ENCODE results near the gene ESPN.

The ESPN gene

DNA sequence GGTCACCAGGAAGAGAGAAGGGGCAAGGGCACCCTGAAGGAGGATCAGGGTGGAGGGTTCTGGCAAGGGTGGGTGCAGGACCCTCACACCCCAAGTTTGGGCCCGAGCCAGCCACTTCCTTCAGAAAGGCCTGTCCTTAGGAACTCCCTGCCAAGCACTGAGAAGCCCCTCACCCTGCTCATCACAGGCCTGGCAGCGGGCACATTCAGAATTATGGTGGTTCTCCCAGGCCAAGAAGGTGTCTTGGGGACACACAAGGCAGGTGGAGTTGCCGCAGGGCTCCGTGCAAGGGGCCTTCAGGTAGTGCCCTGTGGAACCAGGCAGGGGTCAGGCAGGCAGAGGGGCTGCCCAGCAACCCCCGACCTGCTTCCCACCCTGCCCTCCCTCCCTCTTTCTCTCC, 40.3 kb downstream of the ESPN start:
- Histone ChIP-seq H3K27me3 (ENCODE audit: low read depth) (no peaks in the 10 kb centered on the region), H3K4me1 (no peaks in the 10 kb centered on the region), H3K36me3 (replicated peaks) (no peaks in the 10 kb centered on the region), H3K4me3 (no peak overlapping the region), H3K9me3 (no peaks in the 10 kb centered on the region)
- in situ Hi-C loops (cut with MboI; ENCODE audit: low sequenced_read_pairs) = no loop called here
- no peak for DNase-seq (ENCODE audit: low spot score in 2 of 2)

- H3K4me1 ChIP-seq = no peaks in the 10 kb centered on the region
These were observed 41.0 kb downstream of the ESPN start for GRCh38 chr1:6465461-6466005.

DNA sequence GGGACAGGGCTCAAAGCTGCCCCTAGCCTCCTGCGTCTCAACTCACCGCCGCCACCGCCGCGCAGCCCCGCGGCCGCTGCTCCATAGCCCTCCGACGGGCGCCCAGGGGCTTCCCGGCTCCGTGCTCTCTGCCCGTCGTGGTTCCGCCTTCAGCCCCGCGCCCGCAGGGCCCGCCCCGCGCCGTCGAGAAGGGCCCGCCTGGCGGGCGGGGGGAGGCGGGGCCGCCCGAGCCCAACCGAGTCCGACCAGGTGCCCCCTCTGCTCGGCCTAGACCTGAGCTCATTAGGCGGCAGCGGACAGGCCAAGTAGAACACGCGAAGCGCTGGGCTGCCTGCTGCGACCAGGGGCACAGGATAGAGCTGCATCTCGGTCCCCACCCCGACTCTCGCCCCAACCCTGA, 41.4 kb downstream of the ESPN start, which contains the start of gene TNFRSF25:
TNFRSF25 (minus strand) TSS at position 151 of the 400 bp plus-strand sequence; CDS start at position 85, 66 bp downstream.
- H3K36me3 ChIP-seq (replicated peaks) = no peaks in the 10 kb centered on the region
- in situ Hi-C loops (cut with MboI; ENCODE audit: low sequenced_read_pairs) = no loop called here
- no peaks in the 10 kb centered on the region for H3K27me3 ChIP-seq (ENCODE audit: low read depth)
- no peak for DNase-seq (ENCODE audit: low spot score in 2 of 2)
- H3K4me3 ChIP-seq = no peak within 1 kb of the TSS
- H3K9me3 ChIP-seq = no peaks in the 10 kb centered on the region
- no peaks in the 10 kb centered on the region for H3K4me1 ChIP-seq

More at GRCh38 chr1:6465461-6466005, 41.0 kb downstream of the ESPN start:
- in situ Hi-C loops (cut with MboI; ENCODE audit: low sequenced_read_pairs) = no loop called here
- no peak for DNase-seq (ENCODE audit: low spot score in 2 of 2)
- Histone ChIP-seq H3K9me3 (no peaks in the 10 kb centered on the region), H3K27me3 (ENCODE audit: low read depth) (no peaks in the 10 kb centered on the region), H3K4me3 (no peak overlapping the region), H3K36me3 (replicated peaks) (no peaks in the 10 kb centered on the region)

DNA sequence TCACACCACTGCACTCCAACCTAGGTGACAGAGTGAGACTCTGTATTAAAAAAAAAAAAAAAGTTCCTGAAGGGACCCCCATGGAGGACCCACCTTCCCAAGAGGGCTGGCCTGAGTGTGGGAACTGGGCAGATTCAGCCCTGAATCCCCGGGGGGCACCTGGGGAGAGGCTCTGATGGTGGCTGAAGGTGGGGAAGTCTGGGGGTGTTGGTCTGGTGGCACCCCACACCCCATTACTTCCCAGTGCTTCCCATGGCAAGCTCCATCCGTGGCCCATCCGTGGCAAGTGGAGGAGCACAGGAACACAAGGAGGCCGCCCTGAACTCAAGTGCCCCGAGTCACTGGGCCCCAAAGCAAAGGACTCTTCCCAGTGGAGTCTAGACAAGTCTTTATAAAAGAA, 42.2 kb downstream of the ESPN start:
- Histone ChIP-seq H3K27me3 (ENCODE audit: low read depth) (no peaks in the 10 kb centered on the region), H3K36me3 (replicated peaks) (no peaks in the 10 kb centered on the region), H3K4me1 (no peaks in the 10 kb centered on the region), H3K4me3 (no peak overlapping the region), H3K9me3 (no peaks in the 10 kb centered on the region)
- DNase-seq (ENCODE audit: low spot score in 2 of 2) = no peak
- in situ Hi-C loops (cut with MboI; ENCODE audit: low sequenced_read_pairs) = no loop called here

- H3K4me3 ChIP-seq = no peak overlapping the region
- in situ Hi-C loops (cut with MboI; ENCODE audit: low sequenced_read_pairs) = no loop called here
- no peaks in the 10 kb centered on the region for H3K27me3 ChIP-seq (ENCODE audit: low read depth)
- H3K9me3 ChIP-seq = no peaks in the 10 kb centered on the region
- no peaks in the 10 kb centered on the region for H3K4me1 ChIP-seq
- no peak for DNase-seq (ENCODE audit: low spot score in 2 of 2)
- H3K36me3 ChIP-seq (replicated peaks) = no peaks in the 10 kb centered on the region; the same call in 1 of the 2 replicates
These were observed 42.6 kb downstream of the ESPN start for GRCh38 chr1:6467224-6467623.

DNA sequence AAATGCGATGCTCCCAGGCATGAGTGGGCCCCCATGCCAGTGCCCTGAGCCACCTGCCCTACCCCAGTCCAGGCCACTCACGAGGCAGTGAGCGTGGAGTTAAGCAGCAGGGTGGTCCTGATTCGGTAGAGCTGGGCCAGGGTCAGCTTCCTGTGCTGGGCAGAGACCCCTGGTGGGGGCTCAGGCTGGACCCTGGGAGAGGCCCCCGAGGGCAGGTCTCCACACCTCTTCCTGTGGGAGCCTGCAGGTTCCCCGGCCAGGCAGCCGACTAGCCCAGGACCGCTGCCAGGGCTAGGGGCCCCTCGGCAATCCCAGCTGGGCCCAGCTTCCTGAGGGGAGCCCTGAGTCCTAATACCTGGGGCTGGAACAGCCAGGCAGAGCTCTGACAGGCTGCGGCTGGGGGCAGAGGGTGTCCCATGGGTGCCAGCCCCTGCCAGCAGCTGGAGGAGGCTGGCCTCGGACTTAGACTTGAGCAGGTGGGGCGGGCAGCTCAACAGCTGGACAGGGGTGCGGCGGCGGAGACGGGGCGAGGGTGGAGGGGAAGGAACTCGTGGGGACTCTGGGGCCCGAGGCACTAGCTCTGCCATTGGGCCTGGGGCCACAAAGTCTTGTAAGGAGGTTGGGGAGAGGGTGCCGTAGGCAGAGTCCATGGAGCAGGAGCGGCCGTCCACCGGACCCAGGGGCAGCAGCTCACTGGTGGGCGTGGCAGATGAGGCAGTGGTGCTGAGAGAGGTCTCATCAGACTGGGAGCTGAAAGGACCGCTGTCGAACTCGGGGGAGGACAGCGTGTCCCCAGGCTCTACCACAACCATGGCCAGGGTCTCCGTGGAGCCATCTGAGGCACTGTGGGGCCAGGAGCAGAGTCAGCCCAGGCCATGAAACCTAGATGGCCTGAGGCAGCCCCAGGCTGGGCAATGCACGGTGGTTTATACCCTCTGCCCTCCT, 43.4 kb downstream of the ESPN start:
- Histone ChIP-seq H3K4me3 (no peak overlapping the region), H3K27me3 (ENCODE audit: low read depth) (no peaks in the 10 kb centered on the region), H3K36me3 (replicated peaks) (no peaks in the 10 kb centered on the region; the same call in 1 of the 2 replicates), H3K4me1 (no peaks in the 10 kb centered on the region), H3K9me3 (no peaks in the 10 kb centered on the region)
- in situ Hi-C loops (cut with MboI; ENCODE audit: low sequenced_read_pairs) = no loop called here
- no peak for DNase-seq (ENCODE audit: low spot score in 2 of 2)

DNA sequence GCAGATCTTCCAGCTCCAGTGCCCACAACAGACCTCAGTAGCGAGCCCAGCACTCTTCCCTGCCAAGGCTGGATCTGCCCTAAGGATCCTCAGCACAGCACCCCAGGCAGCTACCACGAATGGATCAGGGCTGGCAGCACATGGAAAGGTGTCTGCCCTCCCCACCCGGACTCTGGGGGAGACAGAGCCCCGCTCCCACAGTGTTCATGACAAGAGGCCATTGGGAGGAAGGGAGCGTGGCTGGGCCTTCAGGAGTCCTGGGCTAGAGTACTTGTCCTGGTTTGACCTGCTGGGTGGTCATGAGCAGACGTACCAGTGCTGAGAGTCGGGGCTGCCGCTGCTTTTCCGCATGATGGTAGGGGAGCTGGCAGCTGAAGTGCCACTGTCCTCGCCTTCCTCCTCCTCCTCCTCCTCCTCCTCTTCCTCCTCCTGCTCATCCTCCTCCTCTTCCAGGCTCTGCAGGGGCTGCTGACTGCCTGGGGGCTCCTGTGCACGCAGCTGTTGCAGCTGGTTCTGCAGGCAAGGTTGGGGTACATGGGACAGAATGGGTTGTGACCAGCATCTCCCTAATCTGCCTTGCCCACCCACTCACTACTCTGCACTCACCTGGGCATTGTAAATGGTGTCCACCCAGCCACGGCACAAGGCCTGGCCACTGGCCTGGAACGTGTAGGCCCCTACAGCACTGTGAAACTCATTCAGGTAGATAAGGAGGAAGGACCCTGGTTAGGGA, 44.3 kb downstream of the ESPN start:
- H3K27me3 ChIP-seq (ENCODE audit: low read depth) = no peaks in the 10 kb centered on the region
- in situ Hi-C loops (cut with MboI; ENCODE audit: low sequenced_read_pairs) = no loop called here
- H3K4me1 ChIP-seq = no peaks in the 10 kb centered on the region
- H3K9me3 ChIP-seq = no peaks in the 10 kb centered on the region
- no peak overlapping the region for H3K4me3 ChIP-seq
- H3K36me3 ChIP-seq (replicated peaks) = no peaks in the 10 kb centered on the region; the same call in 1 of the 2 replicates
- DNase-seq (ENCODE audit: low spot score in 2 of 2) = no peak

DNA sequence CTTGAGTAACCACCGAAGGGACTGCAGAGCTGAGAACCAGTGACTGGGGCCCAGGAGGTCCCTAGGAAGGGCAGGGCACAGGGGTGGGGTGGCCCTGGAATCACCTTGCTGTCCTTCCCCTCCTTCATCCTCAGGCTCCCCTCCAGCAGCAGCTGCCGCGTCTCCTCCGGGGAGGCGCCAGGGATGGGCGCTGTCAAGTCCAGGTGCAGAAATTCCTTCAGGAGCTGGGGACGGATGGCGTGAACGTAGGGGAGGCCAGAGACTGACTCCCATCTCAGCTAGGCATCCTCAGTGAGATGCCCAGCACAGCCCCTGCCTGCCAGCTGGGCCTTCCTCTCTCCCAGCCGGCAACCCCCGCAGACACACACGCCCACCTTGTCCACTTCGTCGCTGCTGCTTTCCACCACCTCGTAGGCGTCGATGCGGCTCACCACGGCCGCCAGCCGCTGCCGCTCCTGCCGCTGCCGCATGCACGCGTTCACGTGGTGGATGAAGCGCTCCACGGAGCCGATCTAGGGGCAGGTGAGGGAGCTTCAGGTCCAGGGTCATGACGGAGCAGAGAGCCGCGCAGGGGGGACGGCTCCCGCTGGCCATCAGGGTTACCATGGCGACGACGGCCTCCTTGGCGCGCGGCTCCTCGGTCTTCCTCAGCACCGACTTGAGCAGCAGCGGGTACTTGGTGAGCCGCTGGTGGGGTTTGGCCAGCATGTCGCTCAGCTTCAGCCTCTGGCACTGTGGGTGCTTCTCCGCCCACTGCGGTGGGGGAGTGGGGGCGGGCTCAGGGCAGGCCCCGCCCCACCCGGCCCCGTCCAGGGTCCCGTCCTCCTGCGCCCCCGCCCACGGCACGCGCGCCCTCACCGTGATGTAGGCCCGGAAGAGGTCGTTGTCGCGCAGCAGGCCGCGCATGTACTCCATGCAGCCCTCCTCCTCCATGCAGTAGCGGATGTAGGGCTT, 45.8 kb downstream of the ESPN start:
- Histone ChIP-seq H3K9me3 (no peaks in the 10 kb centered on the region), H3K4me1 (no peaks in the 10 kb centered on the region), H3K4me3 (no peak overlapping the region), H3K27me3 (ENCODE audit: low read depth) (no peaks in the 10 kb centered on the region), H3K36me3 (replicated peaks) (no peaks in the 10 kb centered on the region; the same call in 1 of the 2 replicates)
- no peak for DNase-seq (ENCODE audit: low spot score in 2 of 2)
- in situ Hi-C loops (cut with MboI; ENCODE audit: low sequenced_read_pairs) = loop anchor here (10.0 kb wide), 2 partner anchors 216 to 754 kb away; no protein-coding TSS in a partner anchor

DNA sequence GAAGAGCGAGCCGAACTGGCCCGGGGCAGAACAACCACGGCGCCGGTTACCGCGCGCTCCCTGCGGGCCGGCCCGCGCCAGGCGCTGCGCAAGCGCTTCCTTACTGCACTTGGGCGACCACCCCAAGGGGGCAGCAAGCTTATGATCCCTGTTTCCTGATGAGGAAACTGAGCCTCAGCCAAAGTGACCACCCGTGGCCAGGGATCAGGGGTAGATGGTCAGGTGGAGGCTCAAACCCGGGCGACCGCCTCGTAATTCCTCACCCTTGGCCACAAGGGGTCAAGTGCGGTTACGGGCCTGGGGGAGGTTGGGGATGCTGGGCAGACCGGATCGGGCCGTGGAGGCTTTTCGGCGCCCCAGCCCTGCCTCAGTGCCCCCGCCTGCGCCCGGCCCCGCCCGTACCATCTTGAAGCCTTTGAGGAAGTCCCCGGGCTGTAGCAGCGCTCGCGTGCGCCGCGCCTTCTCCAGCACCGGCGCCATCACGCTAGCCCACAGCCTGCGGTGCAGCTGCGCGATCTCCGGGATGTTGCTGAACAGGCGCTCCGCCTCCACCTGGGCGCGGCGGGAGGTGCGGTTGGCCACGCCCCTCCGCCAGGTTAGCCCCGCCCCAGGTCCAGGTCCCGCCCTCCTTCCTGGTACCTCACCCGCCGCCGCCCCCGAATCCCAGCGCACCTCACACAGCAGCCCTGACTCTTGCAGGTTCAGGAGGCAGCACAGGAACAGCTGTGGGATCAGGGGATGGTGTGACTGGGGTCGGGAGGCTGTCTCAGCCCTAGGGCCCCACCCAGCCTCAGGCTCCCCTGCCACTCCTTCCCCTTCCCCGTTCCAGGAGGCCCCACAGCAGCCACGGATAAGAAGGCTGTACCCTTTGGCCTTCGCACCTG, 46.8 kb downstream of the ESPN start:
- Histone ChIP-seq H3K4me3 (no peak overlapping the region), H3K4me1 (no peaks in the 10 kb centered on the region), H3K27me3 (ENCODE audit: low read depth) (no peaks in the 10 kb centered on the region), H3K9me3 (no peaks in the 10 kb centered on the region), H3K36me3 (replicated peaks) (no peaks in the 10 kb centered on the region; the same call in 1 of the 2 replicates)
- in situ Hi-C loops (cut with MboI; ENCODE audit: low sequenced_read_pairs) = loop anchor here (10.0 kb wide), 2 partner anchors 217 to 753 kb away; no protein-coding TSS in a partner anchor
- no peak for DNase-seq (ENCODE audit: low spot score in 2 of 2)

GRCh38 chr1:6471970-6472368, 47.4 kb downstream of the ESPN start:
- Histone ChIP-seq H3K4me1 (no peaks in the 10 kb centered on the region), H3K27me3 (ENCODE audit: low read depth) (no peaks in the 10 kb centered on the region), H3K9me3 (no peaks in the 10 kb centered on the region), H3K36me3 (replicated peaks) (no peaks in the 10 kb centered on the region; the same call in 1 of the 2 replicates), H3K4me3 (no peak overlapping the region)
- DNase-seq (ENCODE audit: low spot score in 2 of 2) = no peak
- in situ Hi-C loops (cut with MboI; ENCODE audit: low sequenced_read_pairs) = loop anchor here (10.0 kb wide), 2 partner anchors 217 to 753 kb away; no protein-coding TSS in a partner anchor

- peak in 1 of 2 experiments; percentile 42 for DNase-seq (ENCODE audit: low spot score in 2 of 2)
- Histone ChIP-seq H3K4me3 (no peak overlapping the region), H3K36me3 (replicated peaks) (no peaks in the 10 kb centered on the region; the same call in 1 of the 2 replicates), H3K27me3 (ENCODE audit: low read depth) (no peaks in the 10 kb centered on the region), H3K4me1 (no peaks in the 10 kb centered on the region), H3K9me3 (no peaks in the 10 kb centered on the region)
- in situ Hi-C loops (cut with MboI; ENCODE audit: low sequenced_read_pairs) = loop anchor here (10.0 kb wide), 2 partner anchors 218 to 752 kb away; no protein-coding TSS in a partner anchor
These were observed 47.8 kb downstream of the ESPN start for GRCh38 chr1:6472391-6472790.

DNA sequence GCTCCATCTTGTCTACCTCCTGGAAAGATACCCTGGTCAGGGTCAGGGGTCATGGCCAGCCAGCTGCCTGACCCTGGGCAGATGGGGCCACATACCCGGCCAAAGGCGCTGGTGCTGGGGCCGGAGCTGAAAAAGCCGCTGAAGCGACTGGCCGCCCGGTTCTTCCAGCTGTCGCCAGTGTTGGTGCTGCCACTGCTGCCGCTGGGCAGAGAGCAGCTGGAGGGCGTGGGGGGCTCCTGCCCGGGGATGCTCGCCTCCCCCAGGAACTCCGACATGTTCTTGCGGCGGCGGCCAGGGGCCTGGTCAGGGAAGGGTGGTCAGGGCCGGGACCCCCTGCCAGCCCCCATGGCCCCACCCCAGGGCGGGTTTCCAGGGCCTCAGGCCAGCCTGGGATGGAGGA, 48.6 kb downstream of the ESPN start:
- H3K27me3 ChIP-seq (ENCODE audit: low read depth) = no peaks in the 10 kb centered on the region
- in situ Hi-C loops (cut with MboI; ENCODE audit: low sequenced_read_pairs) = loop anchor here (10.0 kb wide), 2 partner anchors 218 to 752 kb away; no protein-coding TSS in a partner anchor
- H3K4me1 ChIP-seq = no peaks in the 10 kb centered on the region
- H3K9me3 ChIP-seq = no peaks in the 10 kb centered on the region
- no peak overlapping the region for H3K4me3 ChIP-seq
- no peaks in the 10 kb centered on the region; the same call in 1 of the 2 replicates for H3K36me3 ChIP-seq (replicated peaks)
- DNase-seq (ENCODE audit: low spot score in 2 of 2) = no peak

Measured in HAP-1 (cell line).